Limb (tissue), 2 donors: ENCODE measurements around the gene ADAMTSL3.

Source experiments
- DNase-seq, 2 donors: peaks; one replicate each; pipeline ENCODE4 v3.0.0-alpha.2; 2016; ENCODE audit errors: extremely low spot score in 2 of 2

The ADAMTSL3 gene, protein sequence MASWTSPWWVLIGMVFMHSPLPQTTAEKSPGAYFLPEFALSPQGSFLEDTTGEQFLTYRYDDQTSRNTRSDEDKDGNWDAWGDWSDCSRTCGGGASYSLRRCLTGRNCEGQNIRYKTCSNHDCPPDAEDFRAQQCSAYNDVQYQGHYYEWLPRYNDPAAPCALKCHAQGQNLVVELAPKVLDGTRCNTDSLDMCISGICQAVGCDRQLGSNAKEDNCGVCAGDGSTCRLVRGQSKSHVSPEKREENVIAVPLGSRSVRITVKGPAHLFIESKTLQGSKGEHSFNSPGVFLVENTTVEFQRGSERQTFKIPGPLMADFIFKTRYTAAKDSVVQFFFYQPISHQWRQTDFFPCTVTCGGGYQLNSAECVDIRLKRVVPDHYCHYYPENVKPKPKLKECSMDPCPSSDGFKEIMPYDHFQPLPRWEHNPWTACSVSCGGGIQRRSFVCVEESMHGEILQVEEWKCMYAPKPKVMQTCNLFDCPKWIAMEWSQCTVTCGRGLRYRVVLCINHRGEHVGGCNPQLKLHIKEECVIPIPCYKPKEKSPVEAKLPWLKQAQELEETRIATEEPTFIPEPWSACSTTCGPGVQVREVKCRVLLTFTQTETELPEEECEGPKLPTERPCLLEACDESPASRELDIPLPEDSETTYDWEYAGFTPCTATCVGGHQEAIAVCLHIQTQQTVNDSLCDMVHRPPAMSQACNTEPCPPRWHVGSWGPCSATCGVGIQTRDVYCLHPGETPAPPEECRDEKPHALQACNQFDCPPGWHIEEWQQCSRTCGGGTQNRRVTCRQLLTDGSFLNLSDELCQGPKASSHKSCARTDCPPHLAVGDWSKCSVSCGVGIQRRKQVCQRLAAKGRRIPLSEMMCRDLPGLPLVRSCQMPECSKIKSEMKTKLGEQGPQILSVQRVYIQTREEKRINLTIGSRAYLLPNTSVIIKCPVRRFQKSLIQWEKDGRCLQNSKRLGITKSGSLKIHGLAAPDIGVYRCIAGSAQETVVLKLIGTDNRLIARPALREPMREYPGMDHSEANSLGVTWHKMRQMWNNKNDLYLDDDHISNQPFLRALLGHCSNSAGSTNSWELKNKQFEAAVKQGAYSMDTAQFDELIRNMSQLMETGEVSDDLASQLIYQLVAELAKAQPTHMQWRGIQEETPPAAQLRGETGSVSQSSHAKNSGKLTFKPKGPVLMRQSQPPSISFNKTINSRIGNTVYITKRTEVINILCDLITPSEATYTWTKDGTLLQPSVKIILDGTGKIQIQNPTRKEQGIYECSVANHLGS (N-terminal part only)

DNA sequence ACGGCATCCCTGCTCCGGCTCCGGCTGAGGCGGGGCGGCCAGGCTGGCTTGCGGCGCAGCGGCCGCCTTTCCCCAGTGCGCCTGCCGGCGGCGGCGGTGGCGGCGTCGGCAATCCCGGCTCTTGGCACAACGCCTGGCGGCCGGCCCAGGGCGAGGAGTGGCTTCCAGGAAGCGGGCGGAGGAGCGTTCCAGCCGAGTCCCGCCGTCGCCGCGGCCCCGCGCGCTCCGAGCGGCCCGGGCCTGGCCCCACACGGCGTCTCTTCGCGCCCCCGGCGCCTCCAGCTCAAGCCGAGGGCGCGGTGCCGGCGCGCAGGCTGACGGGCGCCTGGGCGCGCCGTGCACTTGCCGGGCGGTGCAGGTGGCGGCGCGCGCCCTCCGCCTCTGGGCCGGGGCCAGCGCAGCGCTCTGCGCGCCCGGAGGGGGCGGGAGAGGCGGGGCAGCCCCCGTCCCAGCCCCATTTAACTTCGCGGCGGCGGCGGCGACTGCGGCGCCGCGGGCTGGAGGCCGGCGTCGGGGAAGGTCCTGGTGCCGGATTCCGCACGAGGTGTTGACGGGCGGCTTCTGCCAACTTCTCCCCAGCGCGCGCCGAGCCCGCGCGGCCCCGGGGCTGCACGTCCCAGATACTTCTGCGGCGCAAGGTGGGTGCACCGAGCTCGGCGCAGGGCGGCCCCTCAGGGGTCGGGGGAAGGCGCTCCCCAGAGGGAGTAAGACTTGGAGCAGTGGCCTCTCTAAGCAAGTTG, at the start of gene ADAMTSL3:
Gene ADAMTSL3, plus strand, starts transcription at position 485 of the 740 bp plus-strand sequence. CDS start 1,639 bp downstream, outside the sequence.
- peak; percentile 54 to 85 for DNase-seq

DNA sequence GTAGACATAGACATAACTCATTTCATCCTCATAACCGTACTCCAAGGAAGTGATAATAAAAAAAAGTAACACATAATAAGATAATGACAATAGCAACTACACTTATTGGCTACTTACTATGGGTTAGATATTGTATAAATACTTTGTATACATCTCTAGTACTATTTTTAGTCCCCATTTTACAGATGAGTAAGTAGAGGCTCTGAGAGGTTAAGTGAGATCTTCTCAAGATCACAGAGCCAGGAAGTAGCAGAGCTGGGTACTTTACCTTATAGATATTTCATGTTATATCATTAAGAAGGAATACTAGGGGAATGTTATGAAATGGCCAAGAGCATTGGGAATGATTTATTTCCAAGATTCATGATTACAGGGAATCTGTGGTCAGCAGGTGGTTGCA, 49.4 kb upstream of the ADAMTSL3 start:
- DNase-seq, result no peak

DNA sequence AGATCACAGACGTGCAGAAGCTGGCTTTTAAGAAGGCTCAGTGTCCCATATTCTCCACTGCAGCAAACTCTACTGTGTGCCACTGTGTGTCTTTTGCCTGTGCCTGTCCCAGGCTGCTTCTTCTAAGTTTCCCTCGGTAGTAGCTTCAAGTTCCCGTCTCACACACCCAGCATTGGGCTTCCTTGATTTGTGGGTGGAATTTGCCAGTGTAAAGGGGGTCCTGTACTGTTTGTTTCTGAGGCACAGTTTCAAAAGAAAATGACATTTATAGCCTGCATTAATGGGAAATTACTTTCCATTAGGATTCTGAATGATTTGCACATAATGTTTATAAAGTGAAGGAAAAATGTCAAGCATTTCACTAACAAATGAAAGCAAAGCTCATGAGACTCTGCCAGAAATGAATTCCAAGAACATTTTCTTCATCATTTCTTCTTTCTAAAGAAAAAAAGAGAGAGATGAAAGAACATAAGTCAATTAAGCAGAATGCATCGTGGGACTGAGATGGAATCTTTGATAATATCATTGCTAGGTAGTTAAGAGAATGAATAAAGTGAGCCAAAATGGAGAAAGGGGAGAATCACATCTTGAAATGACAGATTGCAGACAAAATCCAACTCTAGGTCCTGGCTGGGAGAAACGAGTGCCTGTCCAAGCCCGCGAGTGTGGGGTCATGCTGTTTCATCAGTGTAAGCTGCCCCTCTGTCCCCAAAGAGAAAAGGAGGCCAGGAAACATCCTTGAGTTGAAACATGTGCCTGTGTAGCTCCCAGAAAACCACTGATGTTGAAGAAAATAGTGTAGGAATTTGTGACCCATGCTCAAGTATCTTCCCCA, 48.6 kb upstream of the ADAMTSL3 start:
- no peak for DNase-seq

DNA sequence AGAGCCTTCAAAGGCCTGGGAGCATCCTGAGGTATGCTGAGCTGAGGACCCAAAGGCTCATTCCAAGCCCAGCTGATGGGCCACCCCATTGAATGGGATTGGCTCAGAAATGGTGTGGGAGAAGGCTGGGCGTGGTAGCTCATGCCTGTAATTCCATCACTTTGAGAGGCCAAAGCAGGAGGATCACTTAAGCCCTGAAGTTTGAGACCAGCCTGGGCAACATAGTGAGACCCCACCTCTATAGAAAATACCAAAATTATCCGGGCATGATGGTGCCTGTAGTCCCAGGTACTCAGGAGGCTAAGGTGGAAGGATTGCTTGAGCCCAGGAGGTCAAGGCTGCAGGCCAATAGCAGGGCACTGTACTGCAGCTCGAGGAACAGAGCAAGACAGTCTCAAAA, 43.8 kb upstream of the ADAMTSL3 start:
- DNase-seq, result no peak

DNA sequence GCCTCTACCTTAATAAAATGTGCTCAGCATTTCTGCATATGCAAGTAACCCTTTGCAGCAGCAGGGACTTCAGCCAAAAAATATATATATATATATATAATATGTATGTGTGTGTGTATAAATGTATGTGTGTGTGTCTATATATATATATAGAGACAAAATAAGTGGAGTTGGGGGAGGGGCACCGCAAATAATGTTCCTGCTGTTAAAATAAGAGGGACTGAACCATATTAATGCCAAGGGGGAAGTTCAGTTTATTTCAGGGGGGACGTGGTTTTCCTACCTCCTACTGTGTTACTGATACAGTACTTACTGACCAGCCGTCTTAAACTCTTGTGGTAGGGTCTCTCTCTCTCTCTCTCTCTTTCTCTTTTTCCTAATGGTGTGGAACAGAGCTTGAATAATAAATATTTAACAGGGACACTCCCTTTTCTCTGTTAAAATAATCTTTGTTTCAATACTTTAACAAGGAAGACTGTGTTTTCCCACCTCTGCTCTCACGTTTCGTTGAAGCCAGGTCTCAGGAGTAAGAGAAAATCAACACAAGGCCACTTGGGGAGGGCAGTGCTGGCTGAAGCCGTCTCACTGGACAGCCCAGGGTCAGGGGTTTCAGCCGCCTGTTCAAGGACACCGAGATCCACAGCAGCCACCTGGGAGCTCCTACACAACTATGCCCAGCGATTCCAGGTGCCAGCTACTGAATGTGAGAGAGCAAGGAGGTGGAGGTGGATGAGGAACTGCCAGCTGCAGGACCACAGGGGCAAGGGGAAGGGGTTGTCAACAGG, 42.8 kb upstream of the ADAMTSL3 start:
- no peak for DNase-seq

DNA sequence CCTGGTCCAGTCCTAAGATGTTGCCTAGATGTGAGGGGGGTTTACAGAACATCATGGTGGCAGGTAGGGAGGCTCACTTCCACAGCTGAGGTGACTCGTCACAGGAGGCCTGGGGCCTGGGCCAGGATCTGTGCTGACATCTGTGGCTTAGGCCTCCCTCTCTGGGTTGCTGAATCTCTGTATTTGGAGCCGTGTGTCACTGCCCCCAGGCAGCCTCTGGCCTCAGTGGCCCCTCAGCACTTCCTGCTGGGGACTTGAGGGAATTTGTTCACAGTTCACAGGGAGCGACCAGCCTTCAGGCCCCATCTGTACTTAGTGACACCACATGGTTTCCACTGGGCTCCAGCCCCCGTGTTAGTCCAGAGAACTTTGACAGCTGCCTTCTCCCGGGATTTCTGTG, 41.7 kb upstream of the ADAMTSL3 start:
- no peak for DNase-seq

DNA sequence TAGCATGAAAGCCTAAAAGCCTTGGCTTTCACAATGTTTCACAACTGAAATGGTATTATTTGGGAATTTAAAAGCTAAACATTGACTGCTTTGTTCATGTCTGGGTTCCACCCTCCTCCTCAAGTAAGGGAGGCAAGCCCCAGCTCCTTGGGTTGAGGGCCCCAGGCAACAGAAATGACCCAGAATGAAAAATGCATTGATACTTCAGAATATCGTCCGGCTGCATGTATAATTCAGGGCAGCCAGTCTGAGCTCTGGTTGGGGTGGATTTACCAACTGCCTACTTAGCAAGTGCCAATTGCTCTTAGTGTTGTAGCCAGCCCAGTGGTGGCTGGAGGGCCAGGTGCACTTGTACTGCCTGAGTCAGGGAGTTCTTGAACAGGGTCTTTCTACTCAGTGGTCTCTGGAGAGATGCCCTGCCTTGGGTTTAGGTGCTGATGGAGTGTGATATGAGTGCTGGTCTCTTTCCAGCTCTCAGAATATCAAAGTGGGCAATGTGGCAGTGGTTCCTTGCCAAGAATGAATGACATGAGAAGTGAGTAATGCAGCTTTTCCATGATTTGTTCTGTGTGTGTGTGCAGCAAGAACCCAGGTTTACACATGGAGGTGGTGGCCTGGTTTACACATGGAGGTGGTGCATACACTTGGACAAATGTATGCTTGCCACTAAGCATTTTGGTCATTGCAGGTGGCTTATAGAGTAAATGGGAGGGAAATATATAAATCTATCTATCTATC, 40.9 kb upstream of the ADAMTSL3 start:
- no peak for DNase-seq

DNA sequence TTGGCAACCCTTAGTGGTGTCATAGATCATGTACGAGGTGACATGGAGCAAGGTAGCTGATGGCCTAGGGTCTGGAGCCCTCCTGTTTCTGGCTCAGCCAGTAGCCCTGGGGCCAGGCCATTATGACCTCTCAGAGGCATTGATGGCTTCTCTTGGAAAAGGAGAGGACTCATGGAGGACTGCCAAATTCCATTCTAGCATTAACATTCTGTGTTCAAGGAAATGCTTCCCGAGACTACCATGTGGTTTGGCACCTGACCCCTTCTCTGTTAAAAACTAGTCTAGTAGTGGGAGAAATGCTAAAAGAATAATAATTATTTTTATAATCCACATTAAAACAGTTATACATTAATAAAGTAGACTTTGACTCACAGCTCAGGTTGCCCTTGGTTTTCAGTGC, 40.2 kb upstream of the ADAMTSL3 start:
- no peak for DNase-seq

DNA sequence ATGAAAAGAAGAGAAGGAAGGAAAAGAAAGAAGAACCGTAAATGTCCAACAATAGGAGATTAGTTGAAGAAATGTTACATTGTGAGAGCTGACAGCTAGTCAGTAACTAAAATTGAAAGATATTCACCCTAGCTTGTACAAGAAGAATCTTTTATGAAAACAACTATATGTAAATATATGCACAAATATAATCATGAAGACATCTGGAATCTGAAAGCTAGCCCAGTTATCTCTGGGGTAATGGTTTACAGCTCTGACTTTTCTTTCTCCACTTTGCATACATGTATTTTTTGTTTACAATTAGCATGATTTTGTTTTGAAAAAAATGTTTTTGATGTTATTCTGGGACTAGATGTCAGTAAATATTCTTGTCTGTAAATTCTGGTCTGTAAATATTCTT, 37.1 kb upstream of the ADAMTSL3 start:
- no peak for DNase-seq

DNA sequence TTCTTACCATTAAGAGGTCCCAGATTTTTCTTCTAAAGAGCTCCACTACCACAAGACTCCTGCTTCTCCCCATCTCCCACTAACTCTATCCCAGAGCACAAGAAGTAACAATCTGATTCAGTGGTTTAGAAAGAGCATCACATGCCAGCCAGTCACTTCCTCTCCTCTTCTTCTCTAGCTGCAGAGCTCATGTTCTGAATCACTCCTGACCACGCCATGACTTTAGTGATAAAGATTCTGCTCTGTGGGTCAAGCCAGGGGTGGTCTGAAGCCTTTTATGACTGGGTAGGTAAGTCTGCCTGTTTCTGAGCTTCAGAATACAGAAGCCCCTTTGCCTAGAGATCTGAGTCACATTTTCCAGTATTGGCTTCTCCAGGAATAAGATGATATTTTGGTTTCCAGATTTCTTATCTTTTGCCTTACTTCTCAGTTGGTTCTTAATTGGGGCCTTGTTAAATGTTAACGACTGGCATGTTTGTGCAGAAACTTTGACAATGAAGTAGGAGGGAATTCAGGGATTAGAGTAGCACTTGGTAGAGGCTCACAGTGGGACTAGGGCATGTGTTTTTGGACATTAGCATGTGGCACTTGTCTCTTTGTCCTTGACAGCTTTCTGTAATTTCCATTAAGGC, 27.6 kb upstream of the ADAMTSL3 start:
- no peak for DNase-seq

DNA sequence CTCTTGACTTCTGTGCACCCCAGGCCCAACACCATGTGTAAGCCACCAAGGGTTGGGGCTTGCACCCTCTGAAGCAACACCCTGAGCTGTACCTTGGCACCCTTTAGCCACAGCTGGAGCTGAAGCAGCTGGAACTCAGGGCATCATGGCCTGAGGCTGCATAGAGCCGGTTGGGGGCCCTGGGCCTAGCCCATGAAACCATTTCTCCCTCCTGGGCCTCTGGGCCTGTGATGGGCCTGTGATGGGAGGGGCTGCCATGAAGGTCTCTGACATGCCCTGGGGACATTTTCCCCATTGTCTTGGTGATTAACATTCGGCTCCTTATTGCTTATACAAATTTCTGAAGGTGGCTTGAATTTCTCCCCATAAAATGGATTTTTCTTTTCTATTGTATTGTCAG, 22.4 kb upstream of the ADAMTSL3 start:
- no peak for DNase-seq

DNA sequence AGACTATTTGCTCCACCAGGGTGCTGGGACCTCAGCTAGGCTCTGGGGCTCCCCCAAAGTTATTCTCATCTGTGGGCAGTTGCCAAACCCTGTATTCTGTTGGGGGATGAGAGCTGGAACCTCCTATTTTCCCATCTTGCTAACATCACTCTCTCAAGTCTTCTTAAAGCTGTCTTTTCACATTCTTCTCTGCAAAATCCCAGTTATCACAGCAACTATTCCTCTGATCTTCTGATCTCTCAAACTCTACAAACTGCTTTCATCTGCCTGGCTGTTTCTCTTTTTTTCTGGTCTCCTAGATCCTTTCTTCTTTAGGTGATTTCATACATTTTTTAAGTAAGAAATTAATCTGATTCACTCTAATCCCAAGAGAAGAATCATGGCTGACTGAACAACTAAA, 10.7 kb upstream of the ADAMTSL3 start:
- no peak for DNase-seq

DNA sequence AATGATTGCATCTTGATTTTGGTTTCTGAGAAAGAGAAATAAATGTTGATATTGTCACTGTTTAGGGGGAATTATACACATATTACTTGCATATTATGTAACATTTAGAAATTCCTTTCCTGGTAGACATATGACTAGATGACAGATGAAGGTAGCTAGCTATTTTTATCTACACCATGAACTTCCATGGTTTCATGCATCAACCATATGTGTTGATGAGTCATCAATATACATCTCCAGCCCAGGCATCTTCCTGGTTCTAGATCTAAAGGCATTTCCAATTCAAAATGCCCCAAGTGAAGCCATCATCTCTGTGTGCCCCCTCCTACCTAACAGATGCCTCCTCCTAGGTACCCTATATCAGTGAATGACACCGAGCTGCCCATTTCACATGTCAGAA, 9.5 kb upstream of the ADAMTSL3 start:
- no peak for DNase-seq

DNA sequence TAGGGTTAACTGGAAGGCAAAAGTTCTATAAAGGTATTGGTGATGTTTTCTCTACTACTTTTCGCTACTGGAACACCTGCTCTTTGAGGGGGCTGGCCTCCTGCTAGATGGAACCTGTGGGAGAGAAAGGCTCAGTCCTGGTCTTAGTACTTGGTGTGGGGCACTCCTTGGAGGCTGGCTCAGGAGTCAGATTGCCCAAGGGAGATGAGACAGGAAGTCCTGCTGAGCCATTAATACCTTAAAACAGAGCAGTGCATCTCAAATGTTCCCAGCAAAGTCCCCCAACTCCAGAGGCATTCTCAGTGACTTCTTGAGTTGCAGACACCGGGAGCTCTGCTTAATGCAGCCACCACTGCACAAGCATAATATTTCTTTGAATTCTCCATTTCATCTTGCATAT, 3.1 kb upstream of the ADAMTSL3 start:
- no peak for DNase-seq

DNA sequence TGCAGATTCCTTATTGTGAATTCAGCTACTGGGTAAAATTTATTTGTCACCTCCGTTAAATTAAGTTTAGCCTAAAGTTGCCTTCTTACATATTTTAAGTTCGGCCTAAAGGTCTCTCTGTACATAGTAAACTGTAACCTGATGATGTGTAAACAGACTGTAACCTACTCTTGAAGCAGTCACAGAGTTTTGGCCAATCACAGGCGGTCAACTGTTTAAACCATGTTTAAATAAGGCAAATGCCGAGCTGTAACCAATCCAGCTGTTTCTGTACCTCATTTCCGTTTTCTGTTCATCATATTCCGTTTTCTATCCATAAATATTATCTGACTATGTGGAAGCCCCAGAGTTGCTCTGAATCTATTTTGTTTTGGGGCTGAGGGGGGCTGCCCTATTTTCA, 2.4 kb upstream of the ADAMTSL3 start:
- DNase-seq, result no peak

DNA sequence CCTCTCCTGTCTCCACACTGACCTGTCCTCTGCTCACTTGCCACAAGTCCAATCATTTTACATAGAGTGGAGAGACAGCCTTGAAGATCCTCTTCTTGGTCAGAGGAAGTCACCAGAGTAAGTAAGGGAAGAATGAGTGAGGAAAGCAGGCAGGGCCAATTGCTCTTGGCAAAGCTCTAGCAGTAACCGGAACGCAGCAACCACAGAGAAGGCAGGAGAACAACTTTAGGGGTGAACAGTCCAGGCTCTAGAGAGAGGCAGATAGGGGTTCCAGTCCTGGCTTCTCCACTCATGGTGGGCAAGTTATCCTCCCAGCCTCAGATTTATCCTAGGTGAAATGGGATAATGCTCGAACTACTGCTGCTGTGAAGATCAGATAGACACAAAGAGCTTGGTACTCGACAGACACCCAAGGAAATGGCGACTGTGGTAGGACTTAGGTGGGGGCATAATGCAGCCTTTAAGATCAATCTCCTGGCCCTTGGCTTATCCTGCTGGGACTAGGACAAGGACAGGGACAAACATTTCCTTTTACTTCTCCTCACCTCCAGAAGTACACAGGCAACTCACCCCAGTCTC, 1.2 kb upstream of the ADAMTSL3 start:
- DNase-seq, result no peak

DNA sequence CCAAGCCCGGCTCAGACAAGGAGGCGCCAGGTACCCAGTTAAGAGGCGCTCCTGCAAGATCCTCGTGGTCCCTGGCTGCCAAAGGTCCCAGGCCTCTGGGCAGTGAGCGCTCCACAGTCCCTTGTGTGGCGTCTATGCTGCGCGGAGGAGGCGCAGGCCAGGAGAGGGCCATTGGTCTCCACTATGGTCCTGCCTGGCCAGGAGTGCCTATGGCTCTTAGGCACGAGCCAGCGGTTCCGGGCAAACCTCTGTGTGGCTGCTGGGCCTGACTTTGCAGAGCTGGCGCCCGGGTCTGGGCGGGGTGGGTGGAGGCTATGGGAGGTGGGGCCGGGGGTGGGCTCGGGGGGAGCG, 660 bp upstream of the ADAMTSL3 start:
- DNase-seq, result no peak
